ENCODE results near the gene MACROH2A1.

The MACROH2A1 gene

DNA sequence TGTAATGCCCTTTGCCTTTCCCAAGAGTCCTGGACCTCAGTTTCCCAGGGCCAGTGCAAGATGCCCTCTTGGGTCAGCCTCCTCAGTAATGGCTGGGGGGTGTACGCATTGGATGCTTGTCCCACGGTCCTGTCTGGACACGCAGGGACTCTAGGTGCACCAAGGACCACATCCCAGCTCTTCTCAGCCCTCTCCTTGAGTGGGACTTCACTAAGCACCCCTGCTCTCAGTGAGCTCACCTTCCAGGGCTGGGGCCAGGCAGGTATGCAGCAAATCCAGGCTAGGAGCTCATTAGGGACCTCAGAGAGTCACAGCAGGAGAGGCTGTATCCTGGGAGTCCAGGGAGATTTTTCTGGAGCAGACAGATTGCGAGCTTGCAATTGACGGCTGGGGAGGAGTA lies 59.8 kb downstream of the MACROH2A1 start:
- H3K4me3 Mint-ChIP-seq = no peak overlapping the region
- ATAC-seq (ENCODE audit: low read depth) (no peak), DNase-seq (ENCODE audit: low spot score in 2 of 2) (no peak)
- H3K4me1 Mint-ChIP-seq = no peaks in the 10 kb centered on the region
- H3K27me3 Mint-ChIP-seq = no peaks in the 10 kb centered on the region
- H3K9me3 Mint-ChIP-seq = no peaks in the 10 kb centered on the region
- no peak overlapping the region for H3K27ac Mint-ChIP-seq
- peaks cover 36% of the 10 kb centered on the region for H3K36me3 Mint-ChIP-seq

- ATAC-seq (ENCODE audit: low read depth) (no peak), DNase-seq (ENCODE audit: low spot score in 2 of 2) (no peak)
- Mint-ChIP-seq H3K36me3 (peaks cover 21% of the 10 kb centered on the region), H3K4me3 (no peak overlapping the region), H3K27me3 (no peaks in the 10 kb centered on the region), H3K4me1 (no peaks in the 10 kb centered on the region), H3K27ac (no peak overlapping the region), H3K9me3 (no peaks in the 10 kb centered on the region)
Measured at GRCh38 chr5:135337064-135337463, 62.0 kb downstream of the MACROH2A1 start.

GRCh38 chr5:135335031-135335828 lies 63.8 kb downstream of the MACROH2A1 start:
- Mint-ChIP-seq H3K27me3 (no peaks in the 10 kb centered on the region), H3K36me3 (peaks cover 17% of the 10 kb centered on the region), H3K4me1 (no peaks in the 10 kb centered on the region), H3K4me3 (no peak overlapping the region), H3K9me3 (no peaks in the 10 kb centered on the region), H3K27ac (no peak overlapping the region)
- DNase-seq (ENCODE audit: low spot score in 2 of 2) (no peak), ATAC-seq (ENCODE audit: low read depth) (no peak)

DNA sequence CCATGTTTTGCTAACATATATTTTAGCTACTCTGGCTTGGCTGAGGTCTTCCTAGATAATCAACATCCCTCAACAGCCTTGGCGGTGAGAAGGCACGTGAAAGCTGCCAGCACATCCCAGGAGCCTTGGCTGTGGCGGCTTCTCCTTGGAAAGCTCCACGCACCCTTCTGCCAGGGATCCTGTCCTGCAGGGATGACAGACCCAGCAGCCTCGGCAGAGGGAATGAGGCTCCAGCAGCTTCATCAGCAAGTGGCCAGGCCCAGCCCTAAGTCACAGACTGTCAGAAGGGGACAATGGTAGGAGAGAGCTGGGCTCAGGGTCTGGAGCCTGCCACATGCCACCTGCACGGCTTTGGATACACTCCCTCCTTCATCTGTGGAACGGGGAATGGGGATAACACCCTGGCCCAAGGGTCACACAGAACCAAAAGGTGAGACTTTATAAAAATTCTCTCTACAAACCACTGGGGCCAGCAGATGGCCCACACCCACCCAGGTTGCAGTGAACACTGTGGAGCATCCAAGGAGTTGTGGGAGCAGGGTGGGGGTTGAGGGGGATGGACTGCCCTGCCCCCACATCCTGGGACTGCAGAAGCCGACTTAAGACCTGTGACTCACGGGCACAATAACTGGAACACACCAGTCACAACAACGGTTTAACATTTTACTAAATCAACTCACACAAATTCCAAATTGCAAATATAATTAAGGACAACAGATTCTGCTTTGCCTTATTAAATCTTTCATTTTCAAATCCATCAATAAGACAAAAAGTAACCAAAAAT lies 65.1 kb downstream of the MACROH2A1 start:
- no peak for DNase-seq (ENCODE audit: low spot score in 2 of 2)
- H3K9me3 Mint-ChIP-seq = no peaks in the 10 kb centered on the region
- H3K27me3 Mint-ChIP-seq = no peaks in the 10 kb centered on the region
- peaks cover 19% of the 10 kb centered on the region for H3K36me3 Mint-ChIP-seq
- H3K4me1 Mint-ChIP-seq = no peaks in the 10 kb centered on the region
- no peak overlapping the region for H3K4me3 Mint-ChIP-seq
- peak overlapping the region; percentile 66 for H3K27ac Mint-ChIP-seq
- ATAC-seq (ENCODE audit: low read depth) = no peak

- no peaks in the 10 kb centered on the region for H3K4me1 Mint-ChIP-seq
- H3K27ac Mint-ChIP-seq = no peak overlapping the region
- H3K36me3 Mint-ChIP-seq = peaks cover 19% of the 10 kb centered on the region
- H3K4me3 Mint-ChIP-seq = no peak overlapping the region
- ATAC-seq (ENCODE audit: low read depth) = peak; percentile 31
- no peak for DNase-seq (ENCODE audit: low spot score in 2 of 2)
- no peaks in the 10 kb centered on the region for H3K27me3 Mint-ChIP-seq
- H3K9me3 Mint-ChIP-seq = no peaks in the 10 kb centered on the region
Measured at GRCh38 chr5:135332519-135333150, 66.4 kb downstream of the MACROH2A1 start.

GRCh38 chr5:135331612-135332011 lies 67.4 kb downstream of the MACROH2A1 start:
- DNase-seq (ENCODE audit: low spot score in 2 of 2) (no peak), ATAC-seq (ENCODE audit: low read depth) (no peak)
- Mint-ChIP-seq H3K9me3 (no peaks in the 10 kb centered on the region), H3K27ac (no peak overlapping the region), H3K4me1 (no peaks in the 10 kb centered on the region), H3K27me3 (no peaks in the 10 kb centered on the region), H3K4me3 (no peak overlapping the region), H3K36me3 (peaks cover 16% of the 10 kb centered on the region)

GRCh38 chr5:135330798-135331096 lies 68.3 kb downstream of the MACROH2A1 start:
- Mint-ChIP-seq H3K4me3 (no peak overlapping the region), H3K9me3 (no peaks in the 10 kb centered on the region), H3K27me3 (no peaks in the 10 kb centered on the region), H3K4me1 (no peaks in the 10 kb centered on the region), H3K36me3 (peaks cover 14% of the 10 kb centered on the region), H3K27ac (no peak overlapping the region)
- no peak for DNase-seq (ENCODE audit: low spot score in 2 of 2)
- no peak for ATAC-seq (ENCODE audit: low read depth)

DNA sequence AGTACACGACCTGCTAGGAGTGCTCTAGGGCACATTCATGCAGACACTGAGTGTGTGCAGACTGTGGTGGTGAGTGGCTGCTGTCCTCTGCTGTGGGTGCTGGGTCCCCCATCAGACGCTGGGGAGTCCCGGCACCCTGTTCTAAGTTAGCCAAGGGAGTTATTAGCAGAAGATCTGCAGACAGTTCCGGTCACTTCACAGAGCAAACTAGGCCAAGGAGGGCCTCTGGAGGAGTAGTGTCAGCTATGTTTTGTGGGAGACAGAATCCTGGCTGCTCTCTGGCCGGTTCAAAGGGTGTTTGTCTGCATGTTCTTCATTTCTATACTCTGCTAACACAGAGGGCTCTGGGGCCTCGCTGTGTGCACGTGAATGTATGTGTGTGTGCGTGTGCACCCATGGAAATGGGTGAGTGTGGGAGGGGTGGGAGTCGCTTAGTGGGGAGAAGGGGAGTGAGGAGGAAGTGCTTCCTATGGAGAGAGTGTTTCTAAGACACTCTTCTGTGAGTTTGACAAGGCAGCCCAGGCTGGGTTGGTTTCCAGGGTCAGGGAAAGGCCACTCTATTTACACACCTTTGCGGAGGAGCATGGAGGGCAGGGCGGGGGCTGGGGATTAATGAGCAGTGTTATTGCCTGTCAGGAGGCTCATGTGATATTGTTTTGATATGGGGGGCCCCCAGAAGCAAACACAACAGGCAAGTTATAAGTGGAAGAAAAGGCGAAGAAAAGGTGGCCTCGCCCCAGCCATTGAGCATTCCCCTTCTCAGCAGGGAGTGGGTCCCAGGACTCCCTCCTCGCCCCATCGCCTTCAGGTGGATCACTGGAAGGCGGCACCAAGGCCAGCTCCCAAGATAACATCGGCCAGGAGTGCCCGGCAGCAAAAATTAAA lies 68.9 kb downstream of the MACROH2A1 start:
- Mint-ChIP-seq H3K4me1 (no peaks in the 10 kb centered on the region), H3K27ac (no peak overlapping the region), H3K9me3 (no peaks in the 10 kb centered on the region), H3K4me3 (no peak overlapping the region), H3K27me3 (no peaks in the 10 kb centered on the region), H3K36me3 (peaks cover 11% of the 10 kb centered on the region)
- DNase-seq (ENCODE audit: low spot score in 2 of 2) (no peak), ATAC-seq (ENCODE audit: low read depth) (no peak)

GRCh38 chr5:135329066-135329912 lies 69.7 kb downstream of the MACROH2A1 start:
- no peaks in the 10 kb centered on the region for H3K9me3 Mint-ChIP-seq
- H3K27ac Mint-ChIP-seq = no peak overlapping the region

GRCh38 chr5:135328128-135328687 lies 70.8 kb downstream of the MACROH2A1 start:
- no peaks in the 10 kb centered on the region for H3K9me3 Mint-ChIP-seq
- H3K4me1 Mint-ChIP-seq = no peaks in the 10 kb centered on the region
- no peak overlapping the region for H3K27ac Mint-ChIP-seq
- no peak for ATAC-seq (ENCODE audit: low read depth)
- H3K4me3 Mint-ChIP-seq = no peak overlapping the region
- H3K36me3 Mint-ChIP-seq = peaks cover 5% of the 10 kb centered on the region
- DNase-seq (ENCODE audit: low spot score in 2 of 2) = no peak
- no peaks in the 10 kb centered on the region for H3K27me3 Mint-ChIP-seq

More at GRCh38 chr5:135329066-135329912, 69.7 kb downstream of the MACROH2A1 start:
- peaks cover 11% of the 10 kb centered on the region for H3K36me3 Mint-ChIP-seq
- H3K27me3 Mint-ChIP-seq = no peaks in the 10 kb centered on the region
- H3K4me3 Mint-ChIP-seq = no peak overlapping the region
- no peaks in the 10 kb centered on the region for H3K4me1 Mint-ChIP-seq
- ATAC-seq (ENCODE audit: low read depth) (no peak), DNase-seq (ENCODE audit: low spot score in 2 of 2) (no peak)

DNA sequence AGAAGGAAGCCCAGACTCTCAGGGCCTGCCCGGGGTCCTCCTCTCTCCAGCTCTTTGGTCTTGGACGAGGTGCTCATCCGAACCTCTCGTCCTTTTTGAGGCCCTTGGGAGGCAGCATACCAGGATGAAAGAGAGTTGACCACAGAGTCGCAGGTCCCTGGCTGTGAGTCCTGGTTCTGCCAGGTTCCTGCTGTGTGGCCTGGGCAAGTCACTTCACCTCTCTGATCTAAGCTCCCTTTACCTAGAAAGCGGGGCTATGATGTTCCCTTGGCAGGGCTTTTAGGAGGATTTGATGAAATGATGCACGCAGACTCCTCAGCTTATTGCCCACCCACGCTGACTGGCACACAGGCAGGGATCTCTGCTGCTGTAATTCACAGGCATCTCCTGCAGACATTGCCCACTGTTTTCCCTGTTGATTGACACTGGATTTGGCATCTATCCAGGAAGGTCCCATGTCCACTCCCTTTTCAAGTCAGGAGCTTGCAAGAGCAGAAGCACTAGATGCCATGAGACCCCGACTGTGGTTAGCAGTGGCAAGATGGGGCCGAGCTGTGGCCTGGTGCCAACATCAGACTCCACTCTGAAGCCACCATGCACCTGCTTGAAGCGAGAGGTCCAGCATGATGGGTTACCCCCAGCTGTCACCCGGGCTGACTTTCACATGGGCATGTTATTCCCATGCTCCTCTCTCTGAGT lies 71.5 kb downstream of the MACROH2A1 start:
- no peak for DNase-seq (ENCODE audit: low spot score in 2 of 2)
- H3K27ac Mint-ChIP-seq = no peak overlapping the region
- H3K36me3 Mint-ChIP-seq = peaks cover 5% of the 10 kb centered on the region
- no peaks in the 10 kb centered on the region for H3K27me3 Mint-ChIP-seq
- no peaks in the 10 kb centered on the region for H3K4me1 Mint-ChIP-seq
- no peak overlapping the region for H3K4me3 Mint-ChIP-seq
- H3K9me3 Mint-ChIP-seq = no peaks in the 10 kb centered on the region
- ATAC-seq (ENCODE audit: low read depth) = no peak

All from memory B cell (primary cell).